HL-60 (cell line): Measurements from ENCODE around the gene ZNF213.

Experiments
- CTCF ChIP-seq: IDR thresholded peaks from one replicate; pipeline ENCODE4 v1.5.1; 2011; ENCODE audit warnings: low read length, control low read depth, inconsistent platforms; ENCODE audit not compliant: insufficient read depth
- POLR2AphosphoS5 ChIP-seq: IDR thresholded peaks from 2 replicates; pipeline ENCODE4 v1.6.1; 2012; ENCODE audit warnings: low read depth
- TF ChIP-seq, protein P1 (sequence below): IDR thresholded peaks from 2 replicates; pipeline ENCODE4 v1.6.1; 2012; ENCODE audit warnings: low read depth; ENCODE audit not compliant: insufficient replicate concordance

- TF ChIP-seq CTCF (no peak), POLR2AphosphoS5 (no peak)
- TF ChIP-seq, protein P1, sequence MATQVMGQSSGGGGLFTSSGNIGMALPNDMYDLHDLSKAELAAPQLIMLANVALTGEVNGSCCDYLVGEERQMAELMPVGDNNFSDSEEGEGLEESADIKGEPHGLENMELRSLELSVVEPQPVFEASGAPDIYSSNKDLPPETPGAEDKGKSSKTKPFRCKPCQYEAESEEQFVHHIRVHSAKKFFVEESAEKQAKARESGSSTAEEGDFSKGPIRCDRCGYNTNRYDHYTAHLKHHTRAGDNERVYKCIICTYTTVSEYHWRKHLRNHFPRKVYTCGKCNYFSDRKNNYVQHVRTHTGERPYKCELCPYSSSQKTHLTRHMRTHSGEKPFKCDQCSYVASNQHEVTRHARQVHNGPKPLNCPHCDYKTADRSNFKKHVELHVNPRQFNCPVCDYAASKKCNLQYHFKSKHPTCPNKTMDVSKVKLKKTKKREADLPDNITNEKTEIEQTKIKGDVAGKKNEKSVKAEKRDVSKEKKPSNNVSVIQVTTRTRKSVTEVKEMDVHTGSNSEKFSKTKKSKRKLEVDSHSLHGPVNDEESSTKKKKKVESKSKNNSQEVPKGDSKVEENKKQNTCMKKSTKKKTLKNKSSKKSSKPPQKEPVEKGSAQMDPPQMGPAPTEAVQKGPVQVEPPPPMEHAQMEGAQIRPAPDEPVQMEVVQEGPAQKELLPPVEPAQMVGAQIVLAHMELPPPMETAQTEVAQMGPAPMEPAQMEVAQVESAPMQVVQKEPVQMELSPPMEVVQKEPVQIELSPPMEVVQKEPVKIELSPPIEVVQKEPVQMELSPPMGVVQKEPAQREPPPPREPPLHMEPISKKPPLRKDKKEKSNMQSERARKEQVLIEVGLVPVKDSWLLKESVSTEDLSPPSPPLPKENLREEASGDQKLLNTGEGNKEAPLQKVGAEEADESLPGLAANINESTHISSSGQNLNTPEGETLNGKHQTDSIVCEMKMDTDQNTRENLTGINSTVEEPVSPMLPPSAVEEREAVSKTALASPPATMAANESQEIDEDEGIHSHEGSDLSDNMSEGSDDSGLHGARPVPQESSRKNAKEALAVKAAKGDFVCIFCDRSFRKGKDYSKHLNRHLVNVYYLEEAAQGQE = no peak
Observed at GRCh38 chr16:3171855-3172593, 37.2 kb downstream of the ZNF213 start.
